Parathyroid adenoma (tissue), 2 donors: ENCODE measurements around the gene HEPH.

Source experiments
- H2AFZ ChIP-seq: fragments of 300-600 bp; sonication (generic); one replicate; pipeline ENCODE4 v1.7.0; 2017; ENCODE audit warnings: antibody characterized with exemption, mild to moderate bottlenecking
- H3K27ac ChIP-seq: fragments of 300-600 bp; sonication (generic); one replicate; pipeline ENCODE4 v1.7.0; 2017
- H3K27me3 ChIP-seq: fragments of 300-600 bp; sonication (generic); one replicate; pipeline ENCODE4 v1.7.0; 2017; ENCODE audit warnings: low read length; ENCODE audit not compliant: control insufficient read depth, insufficient read depth
- H3K36me3 ChIP-seq: fragments of 300-600 bp; sonication (generic); one replicate; pipeline ENCODE4 v1.7.0; 2017; ENCODE audit warnings: low read length; ENCODE audit not compliant: control insufficient read depth, insufficient read depth
- H3K4me1 ChIP-seq: fragments of 300-600 bp; sonication (generic); one replicate; pipeline ENCODE4 v1.7.0; 2017; ENCODE audit warnings: control low read depth
- H3K4me2 ChIP-seq: fragments of 300-600 bp; sonication (generic); one replicate; pipeline ENCODE4 v1.7.0; 2017; ENCODE audit warnings: low read length
- H3K4me3 ChIP-seq: fragments of 300-600 bp; sonication (generic); one replicate; pipeline ENCODE4 v1.7.0; 2017; ENCODE audit warnings: low read depth, low read length
- H3K79me2 ChIP-seq: fragments of 300-600 bp; sonication (generic); one replicate; pipeline ENCODE4 v1.7.0; 2017; ENCODE audit warnings: control low read depth
- H3K9ac ChIP-seq: fragments of 300-600 bp; sonication (generic); one replicate; pipeline ENCODE4 v1.7.0; 2017; ENCODE audit warnings: mild to moderate bottlenecking
- H3K9me3 ChIP-seq: fragments of 300-600 bp; sonication (generic); one replicate; pipeline ENCODE4 v1.7.0; 2017; ENCODE audit warnings: low read length; ENCODE audit not compliant: control insufficient read depth
- TF ChIP-seq, protein P1 (sequence below): fragments of 300-600 bp; sonication (generic); IDR thresholded peaks from one replicate; pipeline ENCODE4 v1.7.0; 2017; ENCODE audit warnings: antibody characterized with exemption, mild to moderate bottlenecking
- donor health status: primary hyperparathyroidism.

The HEPH gene

GRCh38 chrX:66163447-66163846, 600 bp upstream of the HEPH start:
- H3K4me3 ChIP-seq, result no peak overlapping the region
- no peaks in the 10 kb centered on the region for H3K36me3 ChIP-seq
- H3K9me3 ChIP-seq, result no peaks in the 10 kb centered on the region
- H3K4me1 ChIP-seq, result no peaks in the 10 kb centered on the region
- no peak overlapping the region for H3K9ac ChIP-seq
- TF ChIP-seq, protein P1, sequence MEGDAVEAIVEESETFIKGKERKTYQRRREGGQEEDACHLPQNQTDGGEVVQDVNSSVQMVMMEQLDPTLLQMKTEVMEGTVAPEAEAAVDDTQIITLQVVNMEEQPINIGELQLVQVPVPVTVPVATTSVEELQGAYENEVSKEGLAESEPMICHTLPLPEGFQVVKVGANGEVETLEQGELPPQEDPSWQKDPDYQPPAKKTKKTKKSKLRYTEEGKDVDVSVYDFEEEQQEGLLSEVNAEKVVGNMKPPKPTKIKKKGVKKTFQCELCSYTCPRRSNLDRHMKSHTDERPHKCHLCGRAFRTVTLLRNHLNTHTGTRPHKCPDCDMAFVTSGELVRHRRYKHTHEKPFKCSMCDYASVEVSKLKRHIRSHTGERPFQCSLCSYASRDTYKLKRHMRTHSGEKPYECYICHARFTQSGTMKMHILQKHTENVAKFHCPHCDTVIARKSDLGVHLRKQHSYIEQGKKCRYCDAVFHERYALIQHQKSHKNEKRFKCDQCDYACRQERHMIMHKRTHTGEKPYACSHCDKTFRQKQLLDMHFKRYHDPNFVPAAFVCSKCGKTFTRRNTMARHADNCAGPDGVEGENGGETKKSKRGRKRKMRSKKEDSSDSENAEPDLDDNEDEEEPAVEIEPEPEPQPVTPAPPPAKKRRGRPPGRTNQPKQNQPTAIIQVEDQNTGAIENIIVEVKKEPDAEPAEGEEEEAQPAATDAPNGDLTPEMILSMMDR, result no peak
- no peaks in the 10 kb centered on the region for H3K79me2 ChIP-seq
- H3K27me3 ChIP-seq, result no peaks in the 10 kb centered on the region
- no peak overlapping the region for H2AFZ ChIP-seq
- no peak overlapping the region for H3K4me2 ChIP-seq
- no peak overlapping the region for H3K27ac ChIP-seq

DNA sequence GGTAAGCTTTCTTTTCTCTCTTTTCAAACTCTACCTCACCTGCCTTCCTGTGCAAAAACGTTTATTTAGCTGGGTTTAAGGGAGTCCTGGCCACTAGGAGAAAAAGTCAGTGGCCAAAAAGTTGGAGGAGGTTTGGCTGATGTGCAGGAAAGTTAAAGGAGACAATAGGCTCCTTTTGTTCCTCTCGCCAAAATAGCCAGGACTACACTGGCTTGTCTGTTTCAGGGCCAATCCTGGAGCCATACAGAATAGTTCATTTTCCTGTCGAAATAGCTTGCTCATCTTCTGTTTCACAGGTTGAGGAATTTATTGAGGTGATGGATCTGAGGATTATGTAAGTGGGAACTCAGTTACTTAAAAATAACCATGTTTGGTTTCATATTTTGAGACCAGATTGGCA, 423 bp downstream of the HEPH start:
- no peak overlapping the region for H2AFZ ChIP-seq
- H3K4me3 ChIP-seq, result no peak overlapping the region
- H3K79me2 ChIP-seq, result no peaks in the 10 kb centered on the region
- H3K9ac ChIP-seq, result no peak overlapping the region
- no peaks in the 10 kb centered on the region for H3K4me1 ChIP-seq
- no peaks in the 10 kb centered on the region for H3K36me3 ChIP-seq
- no peak overlapping the region for H3K4me2 ChIP-seq
- no peak overlapping the region for H3K27ac ChIP-seq
- H3K27me3 ChIP-seq, result no peaks in the 10 kb centered on the region
- TF ChIP-seq, protein P1, result no peak
- no peaks in the 10 kb centered on the region for H3K9me3 ChIP-seq

DNA sequence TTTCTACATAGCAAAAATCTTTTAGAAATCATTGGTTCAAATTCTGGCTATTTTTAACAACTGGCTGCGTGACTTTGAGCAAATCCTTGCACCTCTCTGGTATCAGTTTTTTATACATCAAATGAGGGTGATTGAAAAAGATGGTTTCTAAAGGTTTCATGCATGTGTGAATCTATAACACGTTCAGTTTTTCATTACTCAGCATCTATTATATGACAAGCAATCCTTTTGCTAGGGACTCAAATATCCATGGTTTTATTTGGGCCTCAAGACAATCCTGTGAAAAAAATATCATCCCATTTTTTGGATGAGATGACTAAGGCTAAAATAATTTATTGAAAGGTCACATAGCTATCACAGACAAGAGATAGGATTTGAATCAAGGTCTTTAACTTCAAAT, 884 bp downstream of the HEPH start:
- TF ChIP-seq, protein P1, result no peak
- Histone ChIP-seq H3K4me2 (no peak overlapping the region), H3K27ac (no peak overlapping the region), H3K4me1 (no peaks in the 10 kb centered on the region), H3K27me3 (no peaks in the 10 kb centered on the region), H3K9ac (no peak overlapping the region), H2AFZ (no peak overlapping the region), H3K4me3 (no peak overlapping the region), H3K9me3 (no peaks in the 10 kb centered on the region), H3K79me2 (no peaks in the 10 kb centered on the region), H3K36me3 (no peaks in the 10 kb centered on the region)

DNA sequence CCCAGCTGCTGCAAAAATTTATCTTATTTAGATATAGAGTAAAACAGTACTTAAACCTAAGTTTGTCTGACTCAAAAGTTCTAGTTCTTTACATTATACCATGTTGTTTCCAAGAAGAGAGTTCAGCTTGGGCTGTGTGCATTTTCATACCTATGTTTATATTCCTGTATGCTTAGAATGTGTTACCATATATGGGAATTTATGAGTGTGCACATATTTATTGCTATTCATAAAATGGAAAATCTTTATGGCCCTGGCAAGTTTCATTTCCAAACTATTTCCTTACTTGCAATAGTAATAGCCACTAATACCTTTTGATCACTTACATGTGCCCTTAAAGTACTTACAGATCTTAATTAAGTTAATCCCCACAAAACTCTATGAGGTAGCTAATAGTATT, 2.6 kb downstream of the HEPH start:
- Histone ChIP-seq H3K9me3 (no peaks in the 10 kb centered on the region), H3K36me3 (no peaks in the 10 kb centered on the region), H3K9ac (no peak overlapping the region), H3K27me3 (no peaks in the 10 kb centered on the region), H3K79me2 (no peaks in the 10 kb centered on the region), H3K4me1 (no peaks in the 10 kb centered on the region), H2AFZ (no peak overlapping the region), H3K27ac (no peak overlapping the region), H3K4me2 (no peak overlapping the region), H3K4me3 (no peak overlapping the region)
- TF ChIP-seq, protein P1, result no peak

GRCh38 chrX:66167431-66167830, 3.4 kb downstream of the HEPH start:
- TF ChIP-seq, protein P1, result no peak
- H3K27ac ChIP-seq, result no peak overlapping the region
- H3K9ac ChIP-seq, result no peak overlapping the region
- no peak overlapping the region for H3K4me3 ChIP-seq
- no peak overlapping the region for H3K4me2 ChIP-seq
- H2AFZ ChIP-seq, result no peak overlapping the region
- H3K36me3 ChIP-seq, result no peaks in the 10 kb centered on the region
- no peaks in the 10 kb centered on the region for H3K9me3 ChIP-seq
- H3K4me1 ChIP-seq, result no peaks in the 10 kb centered on the region
- no peaks in the 10 kb centered on the region for H3K27me3 ChIP-seq
- H3K79me2 ChIP-seq, result no peaks in the 10 kb centered on the region
